G401 (cell line): Measurements from ENCODE around the gene LY6G6F. TPM values are rescaled to one million over a fixed set of nuclear protein-coding genes. Genes with fewer than 3 reads are reported as not detected.

Source experiments
- DNase-seq: peaks from one replicate; pipeline ENCODE4 v3.0.0-alpha.2; 2015; ENCODE audit warnings: low spot score
- in situ Hi-C: cut with HindIII; loops from 2 replicates; pipeline ENCODE4 v1.10.0; 2016; ENCODE audit warnings: low sequenced_read_pairs, mixed read lengths
- total RNA-seq: library from RNA; depleted of rRNA; stranded (reverse); fragments of >200 nt; shearing (Covaris generic); gene quantifications from 2 replicates; pipeline ENCODE4 v1.2.3, GENCODE V29; 2014

LY6G6F gene
- total RNA-seq, 1 experiment from 2014 or later, result 1.1 TPM

DNA sequence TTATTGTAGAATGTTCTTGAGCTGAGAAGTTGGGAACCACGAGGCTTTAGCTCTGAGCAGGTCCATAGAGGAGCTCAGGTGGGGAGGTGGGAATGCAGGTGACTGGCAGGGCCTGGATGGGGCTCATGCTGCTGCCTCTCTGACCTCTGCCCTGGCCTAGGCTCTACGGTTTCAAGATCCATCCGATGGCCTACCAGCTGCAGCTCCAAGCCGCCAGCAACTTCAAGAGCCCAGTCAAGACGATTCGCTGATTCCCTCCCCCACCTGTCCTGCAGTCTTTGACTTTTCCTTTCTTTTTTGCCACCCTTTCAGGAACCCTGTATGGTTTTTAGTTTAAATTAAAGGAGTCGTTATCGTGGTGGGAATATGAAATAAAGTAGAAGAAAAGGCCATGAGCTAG, 37.0 kb upstream of the LY6G6F start, which contains the start of gene LY6G5B:
Gene LY6G5B (plus strand): TSS at position 301 of the 400 bp plus-strand sequence. CDS start 975 bp downstream, outside the sequence.
- in situ Hi-C loops, result no loop called here
- no peak for DNase-seq

DNA sequence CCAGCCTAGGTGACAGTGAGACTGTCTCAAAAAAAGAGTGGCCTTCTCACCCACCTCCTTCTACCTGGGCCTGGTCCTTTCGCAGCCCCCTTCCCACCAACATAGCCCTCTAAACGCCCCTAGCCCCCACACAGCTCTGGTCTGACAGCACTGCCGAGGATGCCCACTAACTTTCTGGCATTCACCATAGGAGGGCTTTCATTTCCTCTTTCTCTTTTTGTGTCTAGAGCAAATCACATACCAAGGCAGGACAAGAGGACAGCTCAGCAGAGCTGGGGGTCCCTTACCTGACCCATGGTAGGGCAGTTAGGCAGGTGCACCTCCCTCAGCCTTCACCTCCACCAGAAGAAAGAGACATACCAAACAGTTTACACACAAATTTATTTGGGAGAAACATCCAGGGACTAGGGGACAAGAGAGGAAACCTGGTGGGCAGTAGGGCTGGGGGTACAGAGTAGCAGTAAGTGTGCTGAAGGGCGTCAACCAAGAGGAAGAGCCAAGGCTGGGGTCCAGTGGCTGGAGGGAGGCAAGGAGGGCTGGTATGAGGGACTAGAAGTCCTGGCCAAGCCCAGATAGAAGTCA, 30.3 kb upstream of the LY6G6F start:
- in situ Hi-C loops, result no loop called here
- DNase-seq, result no peak

- no peak for DNase-seq
- in situ Hi-C loops, result no loop called here
Observed at GRCh38 chr6:31676904-31677303, 29.8 kb upstream of the LY6G6F start.

- DNase-seq, result no peak
- in situ Hi-C loops, result no loop called here
Observed at GRCh38 chr6:31677955-31678354, 28.7 kb upstream of the LY6G6F start.

DNA sequence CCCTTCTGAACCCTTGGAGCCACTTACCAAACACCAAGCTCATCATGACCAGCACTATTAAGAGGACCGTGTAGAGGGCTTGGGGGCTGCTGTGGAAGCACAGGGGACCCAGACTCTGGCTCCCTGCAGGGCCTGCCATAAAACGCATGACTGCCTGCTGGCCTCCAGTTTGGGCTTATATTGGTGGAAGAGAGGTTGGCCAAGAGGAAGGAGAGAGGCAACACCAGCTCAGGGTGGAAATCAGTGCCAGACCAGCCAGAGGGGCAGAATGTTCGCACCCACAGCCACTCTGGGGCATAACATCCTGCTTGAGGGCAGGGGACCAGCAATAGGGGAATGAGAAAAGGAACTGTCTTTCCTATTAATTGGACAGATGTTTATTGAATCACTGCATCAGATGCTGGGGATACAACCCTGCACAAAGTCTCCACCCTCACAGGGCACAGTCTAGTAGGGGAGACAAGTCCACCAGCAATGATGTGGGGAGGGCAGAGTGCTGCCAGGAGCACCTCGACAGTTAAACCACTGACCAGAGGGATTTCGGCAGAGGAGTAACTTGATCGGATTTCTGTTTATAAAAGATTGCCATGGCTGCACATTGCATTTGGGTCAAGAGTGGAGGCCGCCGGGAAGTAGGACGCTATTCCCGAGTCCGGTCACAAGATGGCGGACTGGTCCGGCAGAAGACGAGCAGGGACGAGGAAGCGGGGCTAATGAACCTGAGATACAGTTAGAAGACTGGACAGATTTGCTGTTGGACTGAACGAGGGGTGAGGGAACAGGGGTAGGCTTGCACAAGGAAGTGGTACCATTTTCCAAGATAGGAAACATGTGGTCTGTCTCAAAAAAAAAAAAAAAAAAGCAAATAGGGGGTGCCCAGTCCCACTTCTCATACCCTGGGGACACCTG, 26.2 kb upstream of the LY6G6F start, which contains the start of gene LY6G5C:
Gene LY6G5C (minus strand): TSS at position 842 of the 909 bp plus-strand sequence. CDS start 694 bp downstream, at position 148.
- peak; percentile 88 for DNase-seq
- in situ Hi-C loops, result no loop called here

GRCh38 chr6:31681135-31681671, 25.5 kb upstream of the LY6G6F start:
- DNase-seq, result no peak
- in situ Hi-C loops, result no loop called here

DNA sequence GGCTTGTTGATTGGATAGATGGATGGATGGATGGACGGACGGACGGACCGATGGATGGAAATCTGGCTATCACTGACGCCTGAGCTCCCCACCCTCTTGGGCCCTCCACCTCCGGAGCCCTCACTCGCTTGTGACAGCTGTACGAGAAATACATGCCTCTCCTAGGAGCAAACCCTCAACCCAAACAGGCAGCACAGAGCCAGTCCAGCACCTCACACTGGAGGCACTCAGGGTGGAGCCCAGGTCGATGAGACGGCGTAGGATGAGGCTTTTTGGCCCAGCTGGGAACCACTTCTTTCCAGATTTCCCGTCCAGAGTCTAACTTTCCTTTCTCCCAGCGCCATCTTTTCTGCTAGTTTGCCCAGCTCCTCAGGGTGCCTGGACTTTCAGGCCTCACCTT, 23.1 kb upstream of the LY6G6F start:
- in situ Hi-C loops, result no loop called here
- DNase-seq, result no peak

DNA sequence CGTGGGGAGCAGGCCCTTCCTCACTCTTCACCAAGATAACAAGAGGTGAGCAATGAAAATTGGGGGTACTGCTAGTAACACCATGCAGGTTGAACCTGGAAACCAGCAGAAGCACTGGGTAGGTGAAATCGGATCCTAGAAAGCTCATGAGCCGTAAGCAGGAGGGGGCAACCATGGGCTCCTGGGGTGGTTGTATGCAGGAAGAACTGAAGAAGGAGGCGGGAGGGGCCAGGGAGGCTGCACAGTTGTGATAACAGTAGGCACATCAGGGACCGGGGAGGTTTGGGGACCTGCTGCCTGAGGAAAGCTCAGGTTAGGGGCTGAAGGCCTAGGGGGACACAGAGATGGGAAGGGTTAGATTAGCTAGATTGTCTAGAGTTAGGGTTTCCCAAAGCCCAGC, 20.2 kb upstream of the LY6G6F start:
- no peak for DNase-seq
- in situ Hi-C loops, result no loop called here

- in situ Hi-C loops, result no loop called here
- DNase-seq, result no peak
Observed at GRCh38 chr6:31687321-31687720, 19.3 kb upstream of the LY6G6F start.

- in situ Hi-C loops, result no loop called here
Observed at GRCh38 chr6:31687860-31688693, 18.6 kb upstream of the LY6G6F start.

GRCh38 chr6:31689249-31690110, 17.2 kb upstream of the LY6G6F start:
- DNase-seq, result no peak
- in situ Hi-C loops, result no loop called here

More at GRCh38 chr6:31687860-31688693, 18.6 kb upstream of the LY6G6F start:
- no peak for DNase-seq

- no peak for DNase-seq
- in situ Hi-C loops, result no loop called here
Observed at GRCh38 chr6:31690231-31691077, 16.2 kb upstream of the LY6G6F start.

- in situ Hi-C loops, result no loop called here
- no peak for DNase-seq
Observed at GRCh38 chr6:31691078-31691463, 15.6 kb upstream of the LY6G6F start.

DNA sequence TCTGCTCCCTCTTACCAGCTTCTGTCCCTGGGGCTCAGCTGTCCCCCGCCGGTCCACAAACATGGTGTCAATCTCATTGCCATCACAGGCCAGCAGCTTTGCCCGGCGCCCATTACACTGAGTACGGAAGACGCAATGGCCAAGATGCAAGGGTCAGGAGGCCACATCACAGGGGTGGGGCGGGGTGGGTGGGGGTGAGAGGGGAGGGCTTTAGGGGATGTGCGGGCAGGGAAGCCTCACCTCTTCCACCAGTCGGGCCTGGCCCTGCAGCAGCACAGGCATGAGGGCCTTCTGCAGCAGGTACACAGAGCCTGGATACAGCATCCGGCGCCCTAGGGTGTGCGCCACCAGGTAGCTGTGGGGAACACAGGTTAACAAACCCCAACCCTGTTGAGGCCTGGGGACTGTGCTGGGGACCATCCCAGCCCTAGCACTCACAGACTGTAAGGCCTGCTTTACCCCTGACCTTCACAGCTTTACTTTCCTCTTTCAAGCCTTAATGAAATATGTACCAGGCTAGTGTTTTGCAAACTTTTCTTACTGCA, 15.0 kb upstream of the LY6G6F start:
- DNase-seq, result no peak
- in situ Hi-C loops, result no loop called here

DNA sequence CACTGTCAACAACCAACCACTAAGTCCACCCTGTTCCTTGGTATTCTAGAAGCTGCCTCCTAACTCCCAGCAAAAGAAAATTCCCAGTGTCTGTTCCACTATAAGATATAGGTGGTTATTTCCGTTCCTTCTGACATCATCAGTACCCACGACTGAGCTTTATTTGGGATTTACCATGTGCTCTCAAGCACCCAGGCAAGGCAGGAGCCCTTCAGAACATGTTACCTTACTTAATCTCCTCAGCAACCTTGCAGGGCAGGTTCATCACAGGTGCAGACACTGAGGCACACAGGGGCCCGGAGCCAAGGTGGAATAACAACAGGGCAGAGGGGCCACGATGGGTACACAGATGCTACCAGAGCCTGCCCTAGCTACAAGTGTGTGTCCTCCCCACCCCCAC, 14.3 kb upstream of the LY6G6F start:
- DNase-seq, result no peak
- in situ Hi-C loops, result no loop called here

DNA sequence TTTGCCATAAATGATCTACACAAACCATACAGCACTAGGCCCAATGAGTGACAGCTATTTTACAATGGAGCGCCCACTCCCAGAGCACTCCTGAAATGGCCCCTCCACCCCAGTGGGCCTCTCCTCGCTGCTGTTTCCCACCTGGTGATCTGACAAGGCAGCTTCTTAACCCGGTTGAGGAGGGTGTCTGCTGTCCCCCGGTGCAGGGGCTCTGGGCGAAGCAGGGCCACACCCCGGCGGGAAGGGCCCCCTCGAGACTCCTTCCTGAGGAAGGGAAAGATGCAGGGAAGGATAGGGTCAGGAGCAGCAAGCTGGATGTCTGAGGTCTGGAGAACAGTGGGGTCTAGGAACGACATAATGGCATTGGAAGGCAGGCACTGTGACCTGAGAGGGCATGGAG, 13.8 kb upstream of the LY6G6F start:
- in situ Hi-C loops, result no loop called here
- DNase-seq, result no peak

DNA sequence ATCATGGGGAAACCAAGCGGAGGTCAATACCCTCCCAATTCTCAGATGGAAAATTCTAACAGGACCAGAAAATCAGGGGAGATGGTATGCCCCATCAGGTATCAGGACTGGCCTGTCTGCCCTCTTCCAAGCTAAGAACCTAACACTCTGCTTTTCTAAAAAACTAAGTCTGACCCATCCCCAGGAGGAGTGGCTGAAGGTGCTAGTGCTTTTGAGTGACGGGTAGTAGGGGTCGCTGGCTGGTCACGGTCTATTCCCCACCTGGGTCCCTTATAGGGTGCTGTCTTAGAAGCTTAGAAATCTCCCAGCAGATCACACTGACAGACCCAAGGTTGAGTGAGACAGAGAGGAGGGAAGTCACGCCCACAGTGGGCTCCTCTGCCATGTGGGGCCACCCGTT, 13.1 kb upstream of the LY6G6F start:
- in situ Hi-C loops, result no loop called here
- DNase-seq, result no peak
